Activated CD8-positive, alpha-beta memory T cell treated with anti-CD3 and anti-CD28 coated beads for 36 hours (primary cell): ENCODE data around the gene LRRC56. TPM values are rescaled to one million over a fixed set of nuclear protein-coding genes. Genes with fewer than 3 reads are reported as not detected.

Experiments used
- CTCF ChIA-PET: fragments of 350-600 bp; sonication (Branson Sonifier 250); formaldehyde crosslinking; loops from one replicate; lab custom pipeline; 2021; ENCODE audit warnings: antibody characterized with exemption; lab: Charles Lee
- POLR2A ChIA-PET: fragments of 350-600 bp; sonication (Branson Sonifier 250); formaldehyde crosslinking; loops from one replicate; lab custom pipeline; 2021; ENCODE audit warnings: antibody characterized with exemption; lab: Charles Lee
- total RNA-seq, 2 experiments: library from RNA; stranded (reverse); gene quantifications; one replicate each; pipeline ENCODE4 v1.2.3, GENCODE V29; 2021

Gene LRRC56
- total RNA-seq, 2 experiments from 2014 or later = 1.8 to 2.1 TPM

DNA sequence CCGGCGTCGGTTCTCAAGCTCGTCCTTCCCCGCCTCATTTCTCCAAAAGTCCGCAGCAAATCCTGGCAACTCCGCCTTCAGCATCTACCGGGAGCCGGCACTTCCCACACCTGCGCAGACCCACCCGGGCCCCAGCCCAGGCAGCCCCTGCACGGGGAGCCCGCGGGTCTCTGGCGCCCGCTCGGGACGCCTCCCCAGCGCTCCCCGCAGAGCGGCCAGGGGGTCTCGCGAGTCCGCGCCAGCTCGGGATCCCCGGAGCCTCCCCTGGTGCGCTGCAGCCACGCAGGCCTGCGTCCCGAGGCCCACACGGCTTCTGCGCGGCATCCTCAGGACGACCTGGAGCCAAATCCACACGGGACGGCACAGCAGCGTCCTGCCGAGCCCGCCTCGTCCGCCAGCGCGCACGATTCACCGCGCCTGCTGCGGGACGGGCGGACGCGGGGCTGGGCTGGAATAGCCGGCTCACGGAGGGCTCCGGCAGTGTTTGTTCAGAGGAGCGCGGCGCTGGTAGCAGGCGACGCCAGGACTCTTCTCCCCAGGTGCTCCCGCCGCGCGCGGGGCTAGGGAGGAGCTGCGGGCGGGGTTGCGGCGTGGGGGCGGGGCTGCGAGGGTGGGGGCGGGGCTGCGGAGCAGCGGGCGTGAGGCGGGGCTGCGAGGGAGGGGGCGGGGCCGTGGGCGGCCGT, 38.1 kb downstream of the LRRC56 start:
- POLR2A ChIA-PET = interaction anchor here (0.5 to 1.9 kb wide), 8 partner anchors 13 to 151 kb away, joined by 3 to 9 read pairs (median 4); partner anchors contain the start of genes HRAS and IRF7
- CTCF ChIA-PET = interaction anchor here (0.6 to 1.5 kb wide), 6 partner anchors 9 to 38 kb away, joined by 3 to 5 read pairs (median 3); no protein-coding TSS in a partner anchor

DNA sequence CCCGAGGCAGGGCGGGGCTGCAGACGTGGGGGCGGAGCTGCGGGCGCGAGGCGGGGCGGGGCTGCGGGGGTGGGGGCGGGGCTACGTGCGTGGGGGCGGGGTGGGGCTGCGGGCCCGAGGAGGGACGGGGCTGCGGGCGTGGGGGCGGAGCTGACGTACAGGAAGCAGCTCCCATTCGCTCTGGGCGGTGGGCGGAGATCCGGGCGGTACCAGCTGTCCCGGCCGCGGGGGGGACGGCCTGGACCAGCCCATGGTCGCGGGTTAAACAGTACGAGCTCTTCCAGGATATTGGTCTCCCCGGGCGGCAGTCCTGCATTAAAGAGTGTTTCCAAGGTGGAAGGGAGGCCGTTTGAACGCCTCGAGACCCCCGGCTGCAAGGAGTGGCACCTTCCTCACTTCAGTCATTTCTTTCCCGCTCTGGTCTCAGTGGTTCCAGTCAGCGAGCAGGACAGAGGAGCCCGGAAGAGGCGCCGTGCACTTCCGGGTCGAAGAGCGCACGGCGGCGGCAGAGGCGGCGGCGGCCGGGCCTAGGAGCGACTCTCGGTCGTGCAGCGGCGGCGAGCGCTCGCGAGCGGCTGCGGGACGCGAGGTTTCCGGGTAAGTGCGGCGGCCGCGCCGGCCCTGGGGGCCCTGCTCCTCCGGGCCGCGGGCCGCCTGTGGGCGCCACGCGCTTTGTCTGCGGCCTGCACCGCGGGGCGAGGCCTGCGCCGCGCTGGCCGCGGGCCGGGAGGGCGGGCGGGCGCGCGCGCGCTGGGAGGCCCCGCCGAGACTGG, 38.9 kb downstream of the LRRC56 start, which contains the start of gene PHRF1:
Gene PHRF1, plus strand, starts transcription at position 475 of the 773 bp plus-strand sequence. CDS start 5,043 bp downstream, outside the sequence.
- CTCF ChIA-PET = interaction anchor here (0.9 to 1.5 kb wide), 3 partner anchors 17 to 37 kb away, joined by 3 to 5 read pairs (median 3); no protein-coding TSS in a partner anchor
- POLR2A ChIA-PET = interaction anchor here (0.5 to 1.9 kb wide), 8 partner anchors 12 to 150 kb away, joined by 3 to 9 read pairs (median 4); partner anchors contain the start of genes HRAS and IRF7

DNA sequence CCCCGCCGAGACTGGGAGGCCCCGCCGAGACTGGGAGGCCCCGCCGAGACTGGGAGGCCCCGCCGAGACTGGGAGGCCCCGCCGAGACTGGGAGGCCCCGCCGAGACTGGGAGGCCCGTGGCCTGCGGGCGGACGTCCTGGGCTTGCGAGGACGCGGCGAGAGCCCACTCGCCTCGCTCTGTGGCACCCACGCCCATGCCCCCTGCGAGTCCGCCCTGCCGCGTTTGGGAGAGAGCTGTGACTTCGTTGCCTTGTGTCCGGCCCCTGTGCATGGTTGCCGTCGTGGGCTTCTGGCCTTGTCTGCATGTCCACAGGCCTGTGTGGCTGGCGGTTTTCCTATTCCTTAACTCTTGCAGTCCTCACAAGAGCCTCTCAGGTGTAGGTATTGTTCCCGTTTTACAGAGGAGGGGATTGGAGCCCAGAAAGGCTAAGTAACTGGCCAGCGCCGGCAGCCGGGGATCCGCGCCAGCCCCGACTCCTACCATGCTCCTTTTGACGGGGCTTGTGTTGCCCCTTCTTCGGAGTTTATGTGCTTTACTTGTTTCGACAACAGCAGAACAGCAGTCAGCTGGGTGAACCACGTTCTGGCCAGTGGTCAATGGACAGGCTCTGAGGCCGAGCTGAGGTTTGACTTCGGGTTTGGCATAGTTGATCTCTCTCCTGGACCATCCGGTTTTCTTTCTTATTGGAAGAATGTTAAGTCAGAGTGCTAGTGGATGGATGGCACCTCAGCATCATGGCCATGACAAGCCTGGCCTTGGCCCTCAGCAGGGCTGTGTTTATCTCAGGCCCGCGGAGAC, 39.7 kb downstream of the LRRC56 start:
- ChIA-PET CTCF (interaction anchor here (0.6 kb wide), 1 partner anchor 45 kb away, joined by 3 read pairs; no protein-coding TSS in a partner anchor), POLR2A (interaction anchor here (0.7 to 0.9 kb wide), 3 partner anchors 8 to 42 kb away, joined by 3 read pairs; partner anchors contain the start of gene HRAS)

DNA sequence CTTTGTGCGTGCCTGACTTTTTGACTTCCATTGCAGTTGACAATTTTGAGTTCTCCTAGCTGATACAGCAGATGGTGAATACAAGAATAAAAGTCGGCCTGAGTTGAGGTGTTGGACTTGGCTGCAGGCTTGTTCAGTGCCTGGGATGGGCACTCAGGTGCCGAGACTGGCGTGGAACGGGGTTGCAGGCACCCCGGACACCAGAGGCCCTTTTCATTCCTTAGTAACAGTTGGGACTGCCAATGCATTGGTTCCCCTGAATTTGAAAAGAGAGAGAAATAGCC, 40.2 kb downstream of the LRRC56 start:
- ChIA-PET POLR2A (interaction anchor here (0.9 kb wide), 2 partner anchors 9 to 10 kb away, joined by 3 read pairs; no protein-coding TSS in a partner anchor), CTCF (interaction anchor here (0.6 to 0.8 kb wide), 2 partner anchors 44 to 147 kb away, joined by 3 read pairs; no protein-coding TSS in a partner anchor)

DNA sequence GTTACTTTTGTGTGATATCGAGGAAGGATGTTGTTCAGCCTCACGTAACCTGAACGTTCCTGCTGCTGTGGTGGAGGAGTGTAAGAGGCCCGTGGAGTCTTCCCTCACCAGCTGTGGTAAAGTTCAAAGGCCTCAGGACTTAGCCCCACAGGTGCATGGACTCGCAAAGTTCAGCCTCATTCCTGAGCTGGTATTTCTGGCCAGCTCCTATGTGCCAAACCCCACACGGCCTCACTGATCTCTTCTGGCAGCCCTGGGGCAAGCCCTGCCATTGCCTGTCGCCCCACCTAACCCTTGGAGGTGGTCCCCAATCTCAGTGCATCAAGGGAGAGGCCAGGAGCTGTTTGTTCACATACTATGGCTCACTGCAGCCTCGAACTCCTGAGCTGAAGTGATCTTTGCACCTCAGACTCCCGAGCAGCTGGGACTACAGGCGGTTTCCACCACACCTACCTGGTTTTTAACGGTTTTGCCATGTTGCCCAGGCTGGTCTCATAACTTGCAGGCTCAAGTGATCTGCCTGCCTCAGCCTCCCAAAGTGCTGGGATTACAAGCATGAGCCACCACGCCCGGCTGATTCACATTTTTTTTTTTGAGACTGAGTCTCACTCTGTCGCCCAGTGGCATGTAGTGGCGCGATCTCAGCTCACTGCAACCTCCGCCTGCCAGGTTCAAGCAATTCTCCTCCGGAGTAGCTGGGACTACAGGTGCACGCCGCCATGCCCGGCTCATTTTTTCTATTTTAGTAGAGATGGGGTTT, 41.1 kb downstream of the LRRC56 start:
- ChIA-PET POLR2A (interaction anchor here (0.5 kb wide), 1 partner anchor 38 kb away, joined by 3 read pairs; no protein-coding TSS in a partner anchor), CTCF (interaction anchor here (0.6 to 0.9 kb wide), 4 partner anchors 10 to 146 kb away, joined by 3 to 4 read pairs (median 3); no protein-coding TSS in a partner anchor)

DNA sequence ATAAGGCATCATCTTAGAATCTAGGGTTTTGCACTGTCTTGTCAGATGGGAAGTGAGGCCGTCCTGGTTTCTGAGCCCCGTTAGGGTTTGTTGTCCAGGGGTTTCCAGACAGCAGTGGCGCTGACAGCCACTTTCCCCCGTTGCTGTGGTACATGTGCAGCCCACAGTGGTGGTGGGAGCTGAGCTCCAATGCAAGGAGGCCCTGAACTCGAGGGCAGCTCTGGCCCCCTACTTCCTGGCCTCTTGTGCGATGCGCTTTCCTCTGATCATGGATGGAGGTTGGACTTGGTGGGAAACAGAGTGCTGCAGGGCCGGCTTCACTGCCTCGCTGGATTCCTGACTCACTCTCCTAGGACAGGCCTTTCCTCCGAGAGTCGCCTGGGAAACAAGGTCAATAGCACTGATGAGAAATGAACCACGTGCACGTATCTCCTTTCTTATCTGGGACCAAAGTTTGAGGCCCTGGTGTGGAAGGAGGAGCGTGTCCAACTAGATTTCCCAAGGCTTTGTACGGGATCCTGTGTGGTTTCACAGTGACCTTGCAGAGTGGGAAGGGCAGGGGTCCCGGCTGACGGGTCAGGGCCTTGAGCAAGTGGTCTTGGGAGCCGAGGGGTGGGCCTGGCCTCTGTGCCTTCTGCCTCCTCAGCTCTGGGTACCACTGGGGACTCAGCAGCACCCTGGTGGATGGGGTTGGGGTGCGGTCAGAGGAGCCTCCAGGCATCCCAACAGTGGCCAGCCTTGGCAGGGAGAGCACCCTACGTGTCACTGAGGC, 42.7 kb downstream of the LRRC56 start:
- POLR2A ChIA-PET = interaction anchor here (0.9 kb wide), 1 partner anchor 11 kb away, joined by 3 read pairs; no protein-coding TSS in a partner anchor
- CTCF ChIA-PET = no interaction called here

DNA sequence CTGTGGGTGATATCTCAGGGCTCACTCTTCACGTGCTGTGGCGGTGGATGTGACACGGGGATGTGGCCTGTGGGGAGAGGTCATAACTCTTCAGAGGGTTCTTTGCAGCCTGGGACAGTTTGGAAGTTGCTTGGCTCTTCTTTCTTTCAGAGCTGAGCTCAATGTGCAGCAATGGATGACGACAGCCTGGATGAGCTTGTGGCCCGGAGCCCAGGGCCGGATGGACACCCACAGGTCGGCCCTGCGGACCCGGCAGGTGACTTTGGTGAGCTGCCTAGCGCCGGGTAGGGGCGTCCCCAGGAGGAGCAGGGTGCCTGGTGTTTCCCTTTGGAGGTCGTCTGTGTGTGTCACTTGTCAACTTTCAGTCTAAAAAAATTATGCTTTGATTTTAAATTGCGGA, 44.0 kb downstream of the LRRC56 start:
- ChIA-PET CTCF (interaction anchor here (0.7 kb wide), 1 partner anchor 158 kb away, joined by 4 read pairs; no protein-coding TSS in a partner anchor), POLR2A (interaction anchor here (0.7 kb wide), 1 partner anchor 131 kb away, joined by 4 read pairs; no protein-coding TSS in a partner anchor)

DNA sequence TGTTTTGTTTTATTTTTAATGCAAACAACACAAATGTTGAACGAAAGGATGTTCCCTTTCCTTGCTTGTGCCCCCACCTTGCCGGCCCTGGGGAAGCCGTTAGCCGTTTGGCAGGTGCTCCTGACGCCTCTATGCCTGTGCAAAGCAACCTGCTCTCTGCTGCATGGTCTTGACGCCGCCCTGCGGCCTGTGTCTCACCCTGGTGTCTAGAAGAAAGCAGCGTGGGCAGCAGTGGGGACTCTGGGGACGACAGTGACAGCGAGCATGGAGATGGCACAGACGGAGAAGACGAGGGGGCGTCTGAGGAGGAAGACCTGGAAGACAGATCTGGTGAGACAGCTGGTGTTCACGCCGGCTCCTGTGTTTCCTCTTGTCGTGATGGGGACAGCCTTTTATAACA, 44.4 kb downstream of the LRRC56 start:
- CTCF ChIA-PET = interaction anchor here (0.7 kb wide), 1 partner anchor 157 kb away, joined by 4 read pairs; no protein-coding TSS in a partner anchor
- POLR2A ChIA-PET = no interaction called here

DNA sequence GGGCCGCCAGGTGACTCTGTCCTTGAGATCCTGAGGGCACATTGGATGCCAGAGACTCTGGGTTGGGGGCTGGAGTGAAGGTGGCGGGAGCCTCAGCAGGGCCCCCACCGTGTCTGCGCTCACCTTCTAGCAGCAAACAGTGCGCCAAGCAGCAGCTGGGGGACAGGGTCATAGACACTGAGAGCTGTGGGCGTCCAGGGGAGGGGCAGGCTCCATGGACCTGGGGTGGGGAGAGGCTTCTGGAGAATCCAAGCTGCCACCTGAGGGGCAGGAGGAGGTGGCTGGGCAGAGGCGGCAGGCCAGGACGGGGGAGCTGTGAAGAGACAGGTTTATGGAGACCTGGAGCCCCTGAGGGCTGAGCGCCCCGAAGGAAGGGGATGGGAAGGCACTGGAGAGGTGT, 47.0 kb downstream of the LRRC56 start:
- ChIA-PET POLR2A (interaction anchor here (0.7 kb wide), 1 partner anchor 50 kb away, joined by 4 read pairs; no protein-coding TSS in a partner anchor), CTCF (no interaction called here)

DNA sequence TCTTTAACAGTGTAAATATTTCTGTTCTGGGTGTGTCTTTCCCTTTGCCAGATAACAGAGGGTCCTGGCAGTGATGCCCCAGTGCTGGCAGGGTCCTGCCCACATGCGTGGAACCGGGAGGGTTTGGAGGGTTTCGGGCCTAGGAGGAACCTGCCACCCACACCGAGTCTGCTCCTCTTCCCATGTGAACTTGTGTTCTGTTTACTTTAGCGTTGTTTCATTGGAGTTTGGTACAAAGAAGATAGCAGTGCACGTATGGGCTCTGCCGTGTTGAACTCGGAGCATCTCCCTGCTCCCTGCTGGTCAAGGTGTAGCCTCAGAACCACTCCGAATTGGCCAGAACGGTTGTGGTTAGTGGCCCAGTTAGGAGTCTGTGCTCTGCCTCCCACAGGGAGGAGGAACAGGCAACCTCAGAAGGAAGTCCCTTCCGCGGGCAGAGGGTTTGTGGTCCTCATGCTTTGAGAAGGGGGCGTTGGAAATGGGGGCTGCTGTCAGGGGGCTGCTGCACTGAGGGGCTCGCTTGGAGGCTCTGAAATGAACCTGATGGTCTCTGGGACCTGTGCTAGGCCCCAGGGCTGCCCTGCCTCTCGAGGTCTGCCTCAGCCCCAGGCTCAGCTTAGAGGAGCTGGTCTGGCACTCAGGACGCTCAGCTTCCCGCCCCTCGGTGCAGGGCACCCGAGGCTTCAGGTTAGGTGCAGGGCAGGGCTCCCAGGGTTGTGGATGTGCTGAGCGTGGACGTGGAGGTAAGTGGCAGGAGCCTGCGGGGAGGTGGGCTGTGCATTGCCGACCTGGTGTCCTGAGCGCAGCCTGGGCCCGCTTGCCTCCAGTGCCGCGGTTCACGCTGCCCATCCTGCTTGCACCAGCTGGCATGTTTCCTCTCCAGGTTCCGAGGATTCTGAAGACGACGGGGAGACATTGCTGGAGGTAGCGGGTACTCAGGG, 49.3 kb downstream of the LRRC56 start:
- CTCF ChIA-PET = interaction anchor here (3.7 kb wide), 1 partner anchor 32 kb away, joined by 12 read pairs; no protein-coding TSS in a partner anchor
- POLR2A ChIA-PET = interaction anchor here (0.9 kb wide), 1 partner anchor 9 kb away, joined by 3 read pairs; no protein-coding TSS in a partner anchor

DNA sequence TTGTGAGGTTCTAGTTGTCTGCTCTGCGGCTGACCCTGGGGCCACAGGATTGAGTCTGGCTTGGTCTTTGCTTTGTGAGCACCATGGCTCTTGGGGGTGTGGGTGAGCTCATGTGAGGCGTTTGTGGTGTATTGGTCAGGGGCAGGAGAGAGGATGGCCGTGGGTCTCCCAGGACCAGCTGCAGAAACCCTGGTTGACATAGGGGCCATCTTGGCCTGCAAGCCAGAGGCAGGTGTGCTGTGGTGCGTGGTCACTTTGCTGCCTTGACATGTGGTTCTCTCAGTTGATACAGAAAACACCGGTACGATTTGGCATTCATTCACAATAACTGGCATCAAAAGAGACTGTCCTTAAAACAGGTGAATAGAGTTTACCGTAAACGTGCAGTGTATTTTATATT, 50.2 kb downstream of the LRRC56 start:
- CTCF ChIA-PET = interaction anchor here (0.9 to 3.7 kb wide), 2 partner anchors 12 to 33 kb away, joined by 3 to 12 read pairs; no protein-coding TSS in a partner anchor
- POLR2A ChIA-PET = interaction anchor here (0.9 to 1.5 kb wide), 2 partner anchors 10 to 12 kb away, joined by 3 read pairs; partner anchors contain the start of gene PHRF1

DNA sequence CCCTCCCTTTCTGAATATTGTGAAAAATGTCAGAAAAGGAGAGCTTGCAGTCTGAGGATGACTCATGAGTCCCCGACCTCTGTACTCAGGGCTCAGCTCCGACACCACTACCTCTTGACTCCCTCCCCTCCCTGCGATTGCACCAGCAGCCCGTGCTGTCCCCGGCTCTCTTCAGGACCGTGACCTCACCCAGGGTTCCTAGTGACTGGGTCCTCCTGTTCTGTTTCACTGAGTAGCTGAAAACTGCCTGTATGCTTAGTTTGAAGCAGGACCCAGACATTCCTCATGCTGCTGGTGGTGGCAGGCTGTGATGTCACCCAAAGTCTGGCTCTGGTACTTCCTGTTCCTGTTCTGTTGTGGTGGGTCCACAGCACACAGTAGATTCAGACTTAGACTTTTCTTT, 50.7 kb downstream of the LRRC56 start:
- ChIA-PET CTCF (interaction anchor here (0.9 to 3.7 kb wide), 3 partner anchors 9 to 34 kb away, joined by 3 to 12 read pairs (median 3); no protein-coding TSS in a partner anchor), POLR2A (interaction anchor here (0.6 to 1.5 kb wide), 3 partner anchors 11 to 82 kb away, joined by 3 read pairs; partner anchors contain the start of gene PHRF1)

DNA sequence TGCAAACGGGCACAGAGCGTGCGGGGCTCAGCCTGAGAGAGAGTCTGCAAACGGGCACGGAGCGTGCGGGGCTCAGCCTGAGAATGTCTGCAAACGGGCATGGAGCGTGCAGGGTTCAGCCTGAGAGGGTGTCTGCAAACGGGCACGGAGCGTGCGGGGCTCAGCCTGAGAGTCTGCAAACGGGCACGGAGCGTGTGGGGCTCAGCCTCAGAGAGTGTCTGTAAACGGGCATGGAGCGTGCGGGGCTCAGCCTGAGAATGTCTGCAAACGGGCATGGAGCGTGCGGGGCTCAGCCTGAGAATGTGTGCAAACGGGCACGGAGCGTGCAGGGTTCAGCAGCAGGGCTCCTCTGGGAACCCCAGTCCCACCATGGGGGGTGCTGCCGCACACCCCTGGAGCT, 52.5 kb downstream of the LRRC56 start:
- POLR2A ChIA-PET = no interaction called here
- CTCF ChIA-PET = interaction anchor here (3.7 kb wide), 1 partner anchor 35 kb away, joined by 12 read pairs; no protein-coding TSS in a partner anchor

DNA sequence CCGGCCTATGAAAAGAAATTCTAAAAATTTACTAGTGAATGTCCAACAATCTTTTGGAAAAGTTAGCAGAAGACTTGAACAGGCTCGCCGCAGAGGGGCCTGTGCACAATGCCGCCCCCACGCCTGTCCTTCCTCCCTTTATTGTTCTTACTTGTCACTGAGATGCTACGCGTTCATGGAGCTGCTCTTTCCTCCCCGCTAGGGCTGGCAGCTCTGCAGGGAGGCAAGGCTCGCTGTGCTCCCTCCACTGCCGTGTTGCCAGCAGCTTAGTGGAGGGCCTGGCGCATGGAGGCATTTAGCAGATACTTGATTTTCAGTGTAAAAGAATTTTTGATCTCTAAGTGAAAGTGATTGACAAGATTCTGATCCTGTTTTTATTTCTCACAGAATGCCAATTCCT, 53.7 kb downstream of the LRRC56 start:
- CTCF ChIA-PET = interaction anchor here (0.7 kb wide), 1 partner anchor 23 kb away, joined by 4 read pairs; no protein-coding TSS in a partner anchor
- POLR2A ChIA-PET = interaction anchor here (0.6 kb wide), 1 partner anchor 187 kb away, joined by 3 read pairs; no protein-coding TSS in a partner anchor

DNA sequence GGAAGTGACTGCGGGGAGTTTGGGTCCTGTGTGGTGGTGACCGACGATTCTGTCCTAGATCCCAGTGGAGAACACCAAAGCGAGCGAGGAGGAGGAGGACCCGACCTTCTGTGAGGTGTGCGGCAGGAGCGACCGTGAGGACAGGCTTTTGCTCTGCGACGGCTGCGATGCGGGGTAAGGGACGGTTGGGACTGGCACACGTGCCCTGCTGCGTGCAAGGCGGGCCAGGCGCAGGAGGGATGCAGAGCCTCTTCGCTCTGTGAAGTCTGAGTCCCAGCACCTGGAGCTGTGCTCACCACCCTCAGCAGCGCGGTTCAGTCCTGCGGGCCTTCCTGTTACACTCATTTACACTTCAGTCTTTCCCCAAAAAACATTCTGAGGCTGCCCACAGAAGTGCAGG, 55.2 kb downstream of the LRRC56 start:
- POLR2A ChIA-PET = no interaction called here
- CTCF ChIA-PET = no interaction called here
